NCI-H2196 treated with DMSO at 0.1 percent for 48 hours (cell line): ENCODE measurements around the gene AGAP3.
A peak's percentile ranks its signal among the peaks of the same experiment; 100 is the strongest.

ENCODE experiments used
- DNase-seq: peaks from one replicate; lab custom pipeline; 2025; ENCODE audit not compliant: unreplicated experiment; lab: John Stamatoyannopoulos, UW

Gene AGAP3

DNA sequence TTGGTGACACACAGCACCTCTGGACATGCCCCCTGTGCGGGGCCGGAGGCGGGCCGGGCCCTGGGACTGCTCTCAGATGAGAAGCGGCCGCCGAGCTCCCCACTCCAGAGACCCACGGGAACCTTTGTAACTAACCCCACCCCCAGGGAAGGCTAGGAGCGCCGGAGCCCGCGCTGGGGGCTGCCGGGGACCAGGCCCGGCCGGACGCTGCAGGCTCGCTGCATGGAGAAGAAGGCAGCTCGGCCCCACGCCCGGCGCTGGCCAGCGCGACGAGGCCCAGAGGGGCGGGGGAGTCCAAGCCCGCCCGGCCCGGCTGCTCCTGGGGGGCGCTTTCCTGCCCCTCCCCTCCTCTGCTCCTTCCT is 36.5 kb downstream of the AGAP3 start:
- DNase-seq, result no peak

DNA sequence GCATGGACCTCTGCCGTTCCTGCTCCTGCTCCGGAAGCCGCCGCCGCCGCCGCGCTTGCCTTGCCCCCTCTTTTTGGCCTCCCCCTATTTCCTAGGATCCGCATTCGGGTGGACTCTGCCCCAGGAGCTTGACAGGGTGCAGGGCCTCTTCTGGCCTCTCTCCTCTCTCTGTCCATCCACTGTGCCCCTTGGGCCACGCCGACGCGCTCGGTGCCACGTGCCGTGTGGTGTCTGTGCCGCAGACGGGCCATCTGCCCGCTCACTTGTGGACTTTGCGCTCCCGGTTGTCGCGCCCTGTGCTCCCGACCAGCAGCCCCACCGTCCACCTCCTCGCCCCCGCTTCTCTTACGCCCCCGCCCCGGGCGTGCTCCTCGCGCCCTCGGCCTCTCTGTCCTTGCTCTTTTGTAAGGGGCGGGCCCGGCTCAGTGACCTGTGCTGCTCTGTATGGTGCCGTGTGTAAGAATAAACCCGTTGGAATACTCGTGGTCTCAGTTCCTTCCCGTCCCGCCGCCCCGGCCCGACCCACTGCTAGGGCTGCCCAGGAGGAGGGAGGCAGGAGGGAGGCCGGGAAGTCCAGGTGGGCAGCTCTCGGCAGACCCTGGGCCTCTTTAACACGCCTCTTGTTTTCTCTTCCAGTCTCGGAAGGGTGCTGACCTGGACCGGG is 37.0 kb downstream of the AGAP3 start:
- DNase-seq, result no peak

- peak; percentile 35 for DNase-seq
Measured at GRCh38 chr7:151123822-151124464, 37.7 kb downstream of the AGAP3 start.

DNA sequence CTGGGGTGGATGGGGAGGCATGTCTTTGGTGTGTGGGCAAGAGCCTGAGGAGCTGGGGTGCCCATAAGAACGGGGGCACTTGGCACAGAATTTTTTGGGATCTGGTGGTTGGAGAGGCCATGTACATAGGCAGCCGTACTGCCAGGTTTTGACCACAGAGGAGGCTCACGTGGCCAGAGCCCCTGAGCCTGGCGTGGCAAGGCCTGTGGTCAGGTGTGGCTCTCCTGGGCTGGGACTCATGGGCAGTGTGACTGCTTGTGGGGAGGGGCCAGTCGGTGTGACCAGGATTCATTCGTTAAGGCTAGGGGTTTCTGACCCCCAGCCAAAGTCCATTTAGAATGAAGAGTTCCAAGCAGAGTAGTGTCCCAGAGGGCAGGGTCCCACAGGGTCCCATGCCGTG is 38.2 kb downstream of the AGAP3 start:
- DNase-seq, result no peak

DNA sequence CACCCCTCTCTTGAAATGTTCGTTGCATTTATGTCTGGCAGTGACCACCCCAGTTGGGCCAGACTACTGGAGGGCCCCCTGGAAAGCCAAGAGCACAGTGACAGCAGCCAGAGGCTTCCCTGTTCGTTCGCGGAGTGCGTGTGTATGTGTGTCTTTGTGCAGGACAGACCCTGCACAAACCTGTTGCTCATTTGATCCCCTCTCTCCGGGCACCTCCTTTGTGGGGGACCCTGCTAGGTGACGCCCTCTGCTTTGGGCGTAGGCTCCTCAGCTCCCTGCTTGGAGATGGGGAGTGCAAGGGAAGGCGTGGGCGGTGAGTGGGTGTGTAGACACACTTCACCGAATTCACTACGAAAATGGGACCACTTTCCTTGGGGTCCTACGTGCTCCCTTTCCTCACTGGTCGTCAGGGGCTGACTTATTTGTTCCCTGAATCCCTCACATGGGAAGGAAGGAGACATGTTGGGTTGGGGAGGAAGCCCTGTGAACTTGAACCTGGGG is 38.7 kb downstream of the AGAP3 start:
- DNase-seq, result no peak

- DNase-seq, result no peak
Measured at GRCh38 chr7:151125470-151125845, 39.2 kb downstream of the AGAP3 start.

GRCh38 chr7:151125846-151126481 is 39.7 kb downstream of the AGAP3 start:
- no peak for DNase-seq

- no peak for DNase-seq
Measured at GRCh38 chr7:151126491-151127137, 40.3 kb downstream of the AGAP3 start.

DNA sequence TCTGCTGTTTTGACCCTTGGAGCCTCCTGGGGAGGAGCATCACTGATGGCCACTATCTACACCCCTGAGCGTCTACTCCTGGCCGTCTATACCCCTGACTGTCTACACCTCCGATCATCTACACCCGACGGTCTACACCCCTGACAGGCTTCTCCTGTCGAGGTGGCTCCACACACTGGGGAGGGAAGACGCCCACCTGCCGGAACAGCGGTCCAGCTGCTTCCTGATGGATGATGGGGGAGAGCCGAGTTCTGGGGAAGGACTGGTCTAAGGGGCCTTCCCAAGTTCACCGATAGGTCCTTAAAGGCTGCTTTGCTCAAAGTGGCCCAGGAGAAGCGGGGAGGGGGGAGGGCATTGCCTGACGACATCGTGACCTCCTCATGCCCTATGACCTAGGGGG is 41.9 kb downstream of the AGAP3 start:
- DNase-seq, result no peak

- DNase-seq, result no peak
Measured at GRCh38 chr7:151128716-151129115, 42.4 kb downstream of the AGAP3 start.

DNA sequence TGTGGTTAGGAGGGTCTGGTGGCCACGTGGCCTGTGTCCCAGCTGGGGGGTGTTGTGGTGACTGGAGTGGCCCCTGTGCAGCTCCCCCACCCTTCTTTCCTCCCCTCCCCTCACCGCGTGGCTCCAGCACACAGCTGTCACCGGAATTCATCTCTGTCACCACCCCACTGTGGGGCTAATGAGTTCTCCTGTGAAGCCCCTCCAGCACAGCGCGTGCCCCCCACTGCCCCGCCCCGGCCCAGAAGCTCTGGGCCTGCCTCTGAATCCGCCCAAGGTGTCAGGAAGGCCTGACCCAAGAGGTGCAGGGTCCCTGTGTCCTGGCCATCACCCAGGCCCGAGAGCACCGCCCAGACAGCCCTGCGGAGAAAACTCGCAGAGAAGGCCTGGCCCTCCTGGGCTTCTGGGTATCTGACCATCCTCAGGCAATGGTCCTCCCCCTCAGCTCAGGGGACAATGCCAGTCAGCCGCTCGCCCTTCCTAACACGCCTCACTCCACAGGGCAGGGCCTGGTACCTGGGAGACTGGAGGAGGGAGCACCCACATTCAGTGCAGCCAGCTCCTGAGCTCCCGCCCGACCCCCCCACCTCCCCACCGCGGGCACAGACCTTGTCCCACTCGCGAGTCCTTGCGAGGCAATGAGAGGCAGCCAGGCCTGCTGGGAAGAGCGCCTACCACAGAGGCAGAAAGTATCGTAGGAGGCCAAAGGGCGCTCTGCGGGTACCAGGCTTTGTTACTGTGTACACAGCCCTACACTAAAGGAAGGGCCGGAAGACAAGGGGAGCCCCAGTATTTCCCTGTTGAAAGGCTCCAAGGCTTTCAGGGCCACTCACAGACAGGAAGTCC is 43.1 kb downstream of the AGAP3 start:
- no peak for DNase-seq

DNA sequence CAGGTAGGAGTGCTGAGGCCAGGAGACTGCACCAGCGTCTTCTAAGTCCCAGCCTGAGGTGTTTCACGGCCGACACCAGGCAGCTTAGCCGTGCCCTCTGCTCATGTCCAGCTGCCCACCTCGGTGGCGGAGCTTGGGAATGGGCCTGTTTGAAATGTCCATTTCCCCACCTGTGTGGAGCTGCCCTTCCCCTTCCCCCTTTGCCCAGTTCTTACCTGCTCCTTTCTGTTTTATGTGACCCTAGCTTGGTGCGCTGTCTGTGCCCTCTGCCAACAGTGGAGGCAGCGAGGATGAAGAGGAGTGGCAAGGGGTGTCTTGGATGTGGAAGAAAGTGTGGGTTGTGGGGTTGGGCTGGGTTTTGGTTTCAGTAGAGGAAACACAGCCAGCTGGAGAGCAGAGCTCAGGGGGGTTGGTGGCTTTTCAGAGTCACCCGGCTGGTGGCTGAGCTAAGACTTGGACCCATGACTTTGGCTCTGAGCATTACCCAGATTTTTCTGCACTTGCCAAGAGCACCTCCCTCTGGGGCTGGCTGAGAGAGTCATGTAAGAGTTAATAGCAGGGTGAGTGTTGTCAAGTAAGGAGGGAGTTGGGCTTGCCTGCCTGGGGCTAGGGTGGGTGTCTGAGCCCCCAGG is 43.8 kb downstream of the AGAP3 start:
- DNase-seq, result no peak

- no peak for DNase-seq
Measured at GRCh38 chr7:151130741-151131157, 44.5 kb downstream of the AGAP3 start.

GRCh38 chr7:151131224-151131591 is 44.9 kb downstream of the AGAP3 start:
- DNase-seq, result no peak

- no peak for DNase-seq
Measured at GRCh38 chr7:151131592-151132293, 45.5 kb downstream of the AGAP3 start.

- no peak for DNase-seq
Measured at GRCh38 chr7:151132461-151133205, 46.4 kb downstream of the AGAP3 start.

GRCh38 chr7:151133266-151133985 is 47.2 kb downstream of the AGAP3 start:
- no peak for DNase-seq

GRCh38 chr7:151133986-151134742 is 47.9 kb downstream of the AGAP3 start:
- no peak for DNase-seq
